SK-N-SH (cell line): ENCODE data around the gene SRSF10. TPM values are rescaled to one million over a fixed set of nuclear protein-coding genes. Genes with fewer than 3 reads are reported as not detected.

ENCODE experiments used
- CTCF ChIA-PET: fragments of 300-600, 350-600 bp; formaldehyde crosslinking; extraction: SDS; loops from one replicate; lab custom pipeline; 2021; lab: Yijun Ruan, JAX
- POLR2A ChIA-PET: fragments of 350-600 bp; sonication (Branson Sonifier 250); formaldehyde crosslinking; extraction: SDS; loops from one replicate; lab custom pipeline; 2020; ENCODE audit warnings: antibody characterized with exemption, inconsistent platforms; lab: Yijun Ruan, JAX
- DNase-seq: peaks from one replicate; pipeline ENCODE4 v3.0.0; 2012
- H2AFZ ChIP-seq: fragments of 200-600 bp; sonication (generic); 2 replicates; pipeline ENCODE4 v1.8.1; 2016; ENCODE audit warnings: antibody characterized with exemption, mild to moderate bottlenecking, low read depth
- H3F3A ChIP-seq: fragments of 200-600 bp; sonication (generic); replicated peaks from 2 replicates; pipeline ENCODE3; 2016; ENCODE audit warnings: antibody characterized with exemption, mild to moderate bottlenecking; ENCODE audit not compliant: insufficient read depth
- H3K27ac ChIP-seq, 2 experiments: fragments of 200-500 bp in 1 of 2; fragments of 200-600 bp in 1 of 2; sonication (Bioruptor generic) in 1 of 2; sonication (generic), shearing (Covaris generic) in 1 of 2; 2 replicates each; pipeline versions ENCODE4 v1.5.1 to v1.6.1; 2014 to 2016; ENCODE audit warnings: low read depth in 2 of 2, inconsistent platforms in 1 of 2, low read length in 1 of 2, mild to moderate bottlenecking in 1 of 2, mixed read lengths in 1 of 2
- H3K27me3 ChIP-seq: fragments of 200-600 bp; sonication (generic), shearing (Covaris generic); 2 replicates; pipeline ENCODE4 v1.6.1; 2016; ENCODE audit warnings: mixed run types; ENCODE audit not compliant: insufficient read depth
- H3K36me3 ChIP-seq, 2 experiments: fragments of 200-500 bp in 1 of 2; fragments of 200-600 bp in 1 of 2; sonication (Bioruptor generic) in 1 of 2; sonication (generic) in 1 of 2; replicated peaks in 1 of 2; 2 replicates each; pipeline versions ENCODE3 to v1.5.1; 2014 to 2016; ENCODE audit warnings: low read length in 1 of 2, mild to moderate bottlenecking in 1 of 2; ENCODE audit not compliant: insufficient read depth in 2 of 2, control insufficient read depth in 1 of 2
- H3K4me1 ChIP-seq, 2 experiments: fragments of 200-500 bp in 1 of 2; fragments of 200-600 bp in 1 of 2; sonication (Bioruptor generic) in 1 of 2; sonication (generic), shearing (Covaris generic) in 1 of 2; 2 replicates each; pipeline versions ENCODE4 v1.5.1 to v1.6.1; 2014 to 2016; ENCODE audit warnings: low read depth in 1 of 2, low read length in 1 of 2, mixed run types in 1 of 2; ENCODE audit not compliant: insufficient read depth in 2 of 2, control insufficient read depth in 1 of 2
- H3K4me2 ChIP-seq: fragments of 200-600 bp; sonication (generic), shearing (Covaris generic); 2 replicates; pipeline ENCODE4 v1.6.1; 2017; ENCODE audit warnings: mixed run types
- H3K4me3 ChIP-seq, 2 experiments: fragments of 200-500 bp in 1 of 2; fragments of 200-600 bp in 1 of 2; sonication (Bioruptor generic) in 1 of 2; sonication (generic), shearing (Covaris generic) in 1 of 2; 2 replicates each; pipeline versions ENCODE4 v1.5.1 to v1.8.1; 2014 to 2016; ENCODE audit warnings: low read depth in 2 of 2, inconsistent platforms in 1 of 2, low read length in 1 of 2, mild to moderate bottlenecking in 1 of 2, mixed read lengths in 1 of 2, moderate library complexity in 1 of 2
- H3K79me2 ChIP-seq: fragments of 200-600 bp; sonication (generic); 2 replicates; pipeline ENCODE4 v1.8.1; 2017; ENCODE audit warnings: mild to moderate bottlenecking; ENCODE audit not compliant: insufficient read depth
- H3K9ac ChIP-seq: fragments of 200-600 bp; sonication (generic); 2 replicates; pipeline ENCODE4 v1.6.1; 2017; ENCODE audit warnings: mixed run types
- H3K9me2 ChIP-seq: fragments of 200-600 bp; sonication (generic); 2 replicates; pipeline ENCODE4 v1.6.1; 2017; ENCODE audit warnings: mixed run types
- H3K9me3 ChIP-seq: fragments of 200-600 bp; sonication (generic); 2 replicates; pipeline ENCODE4 v1.6.1; 2017; ENCODE audit warnings: mixed run types, mild to moderate bottlenecking, moderate library complexity
- H4K20me1 ChIP-seq: fragments of 200-600 bp; sonication (generic); 2 replicates; pipeline ENCODE4 v1.6.1; 2017; ENCODE audit warnings: mild to moderate bottlenecking, mixed run types; ENCODE audit not compliant: insufficient read depth
- ELF1 ChIP-seq: IDR thresholded peaks from 2 replicates; pipeline ENCODE4 v1.4.0; 2012
- EZH2phosphoT487 ChIP-seq: fragments of 200-600 bp; sonication (generic); IDR thresholded peaks from 2 replicates; pipeline ENCODE4 v1.6.1; 2017; ENCODE audit warnings: low read depth, mixed run types, mild to moderate bottlenecking, antibody characterized with exemption, moderate library complexity, borderline replicate concordance
- FOXJ3 ChIP-seq: sonication (generic); formaldehyde crosslinking; IDR thresholded peaks from 2 replicates; pipeline ENCODE4 v1.5.1; 2020; ENCODE audit warnings: mild to moderate bottlenecking, missing genetic modification reagents
- GABPA ChIP-seq: IDR thresholded peaks from 2 replicates; pipeline ENCODE4 v1.4.0; 2012; ENCODE audit warnings: low read depth, mild to moderate bottlenecking
- IRF3 ChIP-seq: fragments of 150-350 bp; IDR thresholded peaks from 2 replicates; pipeline ENCODE4 v1.6.1; 2016; ENCODE audit warnings: mild to moderate bottlenecking, low read depth, low read length
- MEF2A ChIP-seq: IDR thresholded peaks from 2 replicates; pipeline ENCODE4 v1.4.0; 2012; ENCODE audit warnings: low read depth, borderline replicate concordance
- MXI1 ChIP-seq: IDR thresholded peaks from 2 replicates; pipeline ENCODE4 v1.6.1; 2012; ENCODE audit warnings: mild to moderate bottlenecking, low read depth, low read length, improper control_type of control experiment
- NRF1 ChIP-seq: IDR thresholded peaks from 2 replicates; pipeline ENCODE4 v1.6.1; 2012; ENCODE audit warnings: low read depth, mild to moderate bottlenecking, low read length
- POLR2AphosphoS5 ChIP-seq: IDR thresholded peaks from 2 replicates; pipeline ENCODE4 v1.6.1; 2012; ENCODE audit warnings: low read depth, low read length
- RAD21 ChIP-seq: IDR thresholded peaks from 2 replicates; pipeline ENCODE4 v1.6.1; 2012; ENCODE audit warnings: mild to moderate bottlenecking, low read length
- RCOR1 ChIP-seq: fragments of 150-350 bp; IDR thresholded peaks from 2 replicates; pipeline ENCODE4 v1.6.1; 2017; ENCODE audit warnings: antibody characterized with exemption, low read length
- RXRA ChIP-seq: IDR thresholded peaks from 2 replicates; pipeline ENCODE4 v1.4.0; 2012; ENCODE audit warnings: low read depth, mild to moderate bottlenecking, borderline replicate concordance
- SIN3A ChIP-seq: IDR thresholded peaks from 2 replicates; pipeline ENCODE4 v1.6.1; 2012; ENCODE audit warnings: low read depth, mild to moderate bottlenecking, low read length, moderate library complexity, borderline replicate concordance
- TEAD4 ChIP-seq: IDR thresholded peaks from 2 replicates; pipeline ENCODE4 v1.4.0; 2012; ENCODE audit warnings: mild to moderate bottlenecking, borderline replicate concordance; ENCODE audit not compliant: insufficient read depth
- WGBS: methylation state at CpG from one replicate; pipeline ENCODE4 v1.1.6; 2017; ENCODE audit warnings: low lambda C conversion rate; 5-methylcytosine and 5-hydroxymethylcytosine counted together
- polyA plus RNA-seq, 3 experiments: library from polyadenylated mRNA; depleted of rRNA; stranded (reverse); fragments of >200 nt; gene quantifications; 2 replicates each; pipeline ENCODE4 v1.2.3, GENCODE V29; 2012
- TF ChIP-seq, protein P1 (sequence below): IDR thresholded peaks from 2 replicates; pipeline ENCODE4 v1.4.0; 2012; ENCODE audit warnings: low read depth, borderline replicate concordance
- TF ChIP-seq, protein P2 (sequence below): fragments of 150-350 bp; IDR thresholded peaks from 2 replicates; pipeline ENCODE4 v1.6.1; 2017; ENCODE audit warnings: antibody characterized with exemption, low read length, low read depth, borderline replicate concordance
- TF ChIP-seq, protein P3 (sequence below): fragments of 200-600 bp; sonication (generic); IDR thresholded peaks from 2 replicates; pipeline ENCODE4 v1.6.1; 2017; ENCODE audit warnings: antibody characterized with exemption, mild to moderate bottlenecking, moderate library complexity
- TF ChIP-seq, protein P4 (sequence below): IDR thresholded peaks from 2 replicates; pipeline ENCODE4 v1.4.0; 2012; ENCODE audit warnings: low read depth, borderline replicate concordance

The SRSF10 gene
- polyA plus RNA-seq, 1 of the 3 experiments (the other 2 are of a cell fraction), result 79.8 TPM

DNA sequence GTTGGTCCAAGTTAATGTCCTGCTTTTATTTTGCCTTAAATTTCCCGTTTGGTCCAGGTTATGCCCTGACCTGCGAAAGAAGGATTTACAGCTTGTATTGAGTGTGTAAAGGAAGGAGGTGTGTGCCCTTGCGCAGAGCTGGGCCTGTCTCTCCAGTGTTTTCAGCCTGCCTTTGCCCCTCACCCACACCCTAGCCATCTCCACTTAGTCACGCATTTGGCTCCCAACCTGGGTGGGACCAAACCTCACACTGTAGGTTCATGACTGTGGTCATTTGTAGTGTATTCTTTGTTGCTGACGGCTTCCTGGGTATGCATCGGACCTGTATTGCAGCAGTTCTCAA lies 572 bp upstream of the SRSF10 start:
- CTCF ChIA-PET, result interaction anchor here (0.7 to 1.0 kb wide), 4 partner anchors 11 to 209 kb away, joined by 3 to 4 read pairs (median 3); no protein-coding TSS in a partner anchor
- DNase-seq, result peak; percentile 40
- peaks cover 15 to 25% of the 10 kb centered on the region in 2 experiments; a peak in 3 of 4 replicates for H3K4me1 ChIP-seq

More for the DNA sequence above, 572 bp upstream of the SRSF10 start:
- Histone ChIP-seq H3K9me3 (no peaks in the 10 kb centered on the region; the same call in 1 of the 2 replicates), H3K36me3 (peaks cover 24 to 26% of the 10 kb centered on the region in 2 experiments), H4K20me1 (peaks cover 37% of the 10 kb centered on the region), H3K9me2 (no peaks in the 10 kb centered on the region), H3K27ac (peak overlapping the region; percentile 93 to 97), H2AFZ (peak overlapping the region; percentile 85), H3K9ac (peak overlapping the region; percentile 99), H3K79me2 (peaks cover 44% of the 10 kb centered on the region), H3K4me3 (peak overlapping the region; percentile 74 to 90), H3K27me3 (no peaks in the 10 kb centered on the region), H3K4me2 (peak overlapping the region; percentile 81), H3F3A (peaks cover 20% of the 10 kb centered on the region)
- WGBS, result 72% methylated on average over 6 of the region's 6 CpGs
- no peak for TF ChIP-seq RAD21
- TF ChIP-seq POLR2AphosphoS5, result no peak
- TF ChIP-seq, protein P1, sequence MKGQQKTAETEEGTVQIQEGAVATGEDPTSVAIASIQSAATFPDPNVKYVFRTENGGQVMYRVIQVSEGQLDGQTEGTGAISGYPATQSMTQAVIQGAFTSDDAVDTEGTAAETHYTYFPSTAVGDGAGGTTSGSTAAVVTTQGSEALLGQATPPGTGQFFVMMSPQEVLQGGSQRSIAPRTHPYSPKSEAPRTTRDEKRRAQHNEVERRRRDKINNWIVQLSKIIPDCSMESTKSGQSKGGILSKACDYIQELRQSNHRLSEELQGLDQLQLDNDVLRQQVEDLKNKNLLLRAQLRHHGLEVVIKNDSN, result no peak
- TF ChIP-seq TEAD4, result no peak
- no peak for TF ChIP-seq RXRA
- TF ChIP-seq, protein P2, sequence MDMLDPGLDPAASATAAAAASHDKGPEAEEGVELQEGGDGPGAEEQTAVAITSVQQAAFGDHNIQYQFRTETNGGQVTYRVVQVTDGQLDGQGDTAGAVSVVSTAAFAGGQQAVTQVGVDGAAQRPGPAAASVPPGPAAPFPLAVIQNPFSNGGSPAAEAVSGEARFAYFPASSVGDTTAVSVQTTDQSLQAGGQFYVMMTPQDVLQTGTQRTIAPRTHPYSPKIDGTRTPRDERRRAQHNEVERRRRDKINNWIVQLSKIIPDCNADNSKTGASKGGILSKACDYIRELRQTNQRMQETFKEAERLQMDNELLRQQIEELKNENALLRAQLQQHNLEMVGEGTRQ, result no peak
- TF ChIP-seq, protein P3, sequence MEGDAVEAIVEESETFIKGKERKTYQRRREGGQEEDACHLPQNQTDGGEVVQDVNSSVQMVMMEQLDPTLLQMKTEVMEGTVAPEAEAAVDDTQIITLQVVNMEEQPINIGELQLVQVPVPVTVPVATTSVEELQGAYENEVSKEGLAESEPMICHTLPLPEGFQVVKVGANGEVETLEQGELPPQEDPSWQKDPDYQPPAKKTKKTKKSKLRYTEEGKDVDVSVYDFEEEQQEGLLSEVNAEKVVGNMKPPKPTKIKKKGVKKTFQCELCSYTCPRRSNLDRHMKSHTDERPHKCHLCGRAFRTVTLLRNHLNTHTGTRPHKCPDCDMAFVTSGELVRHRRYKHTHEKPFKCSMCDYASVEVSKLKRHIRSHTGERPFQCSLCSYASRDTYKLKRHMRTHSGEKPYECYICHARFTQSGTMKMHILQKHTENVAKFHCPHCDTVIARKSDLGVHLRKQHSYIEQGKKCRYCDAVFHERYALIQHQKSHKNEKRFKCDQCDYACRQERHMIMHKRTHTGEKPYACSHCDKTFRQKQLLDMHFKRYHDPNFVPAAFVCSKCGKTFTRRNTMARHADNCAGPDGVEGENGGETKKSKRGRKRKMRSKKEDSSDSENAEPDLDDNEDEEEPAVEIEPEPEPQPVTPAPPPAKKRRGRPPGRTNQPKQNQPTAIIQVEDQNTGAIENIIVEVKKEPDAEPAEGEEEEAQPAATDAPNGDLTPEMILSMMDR, result no peak
- no peak for TF ChIP-seq ELF1
- TF ChIP-seq IRF3, result no peak
- no peak for TF ChIP-seq GABPA
- TF ChIP-seq SIN3A, result no peak
- TF ChIP-seq MXI1, result no peak
- TF ChIP-seq RCOR1, result no peak
- TF ChIP-seq EZH2phosphoT487, result no peak
- TF ChIP-seq, protein P4, sequence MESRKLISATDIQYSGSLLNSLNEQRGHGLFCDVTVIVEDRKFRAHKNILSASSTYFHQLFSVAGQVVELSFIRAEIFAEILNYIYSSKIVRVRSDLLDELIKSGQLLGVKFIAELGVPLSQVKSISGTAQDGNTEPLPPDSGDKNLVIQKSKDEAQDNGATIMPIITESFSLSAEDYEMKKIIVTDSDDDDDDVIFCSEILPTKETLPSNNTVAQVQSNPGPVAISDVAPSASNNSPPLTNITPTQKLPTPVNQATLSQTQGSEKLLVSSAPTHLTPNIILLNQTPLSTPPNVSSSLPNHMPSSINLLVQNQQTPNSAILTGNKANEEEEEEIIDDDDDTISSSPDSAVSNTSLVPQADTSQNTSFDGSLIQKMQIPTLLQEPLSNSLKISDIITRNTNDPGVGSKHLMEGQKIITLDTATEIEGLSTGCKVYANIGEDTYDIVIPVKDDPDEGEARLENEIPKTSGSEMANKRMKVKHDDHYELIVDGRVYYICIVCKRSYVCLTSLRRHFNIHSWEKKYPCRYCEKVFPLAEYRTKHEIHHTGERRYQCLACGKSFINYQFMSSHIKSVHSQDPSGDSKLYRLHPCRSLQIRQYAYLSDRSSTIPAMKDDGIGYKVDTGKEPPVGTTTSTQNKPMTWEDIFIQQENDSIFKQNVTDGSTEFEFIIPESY, result no peak
- no peak for TF ChIP-seq NRF1
- TF ChIP-seq MEF2A, result no peak
- TF ChIP-seq FOXJ3 (CRISPR knock-in tag), result no peak
- POLR2A ChIA-PET, result interaction anchor here (0.7 to 2.1 kb wide), 2 partner anchors 10 to 21 kb away, joined by 4 to 7 read pairs; partner anchors contain the start of gene PNRC2
